IMR-90 (cell line): ENCODE results near the gene SMARCA4. TPM values are rescaled to one million over a fixed set of nuclear protein-coding genes. Genes with fewer than 3 reads are reported as not detected.

ENCODE experiments used
- ATAC-seq: fragments of 200-7000 bp; cut with Tn5 transposase; 2 replicates; pipeline ENCODE4 v1.9.1; 2020; ENCODE audit warnings: low read depth, mild to moderate bottlenecking, moderate library complexity
- BruUV-seq: library from RNA; stranded (reverse); fragments of 400-500 nt; replicated peaks from 2 replicates; lab custom pipeline; 2021; lab: Mats Ljungman, UMichigan
- CTCF ChIA-PET: fragments of 300-600 bp; formaldehyde crosslinking; extraction: SDS; loops from one replicate; lab custom pipeline; 2021; ENCODE audit warnings: antibody characterized with exemption; lab: Yijun Ruan, JAX
- POLR2A ChIA-PET: fragments of 300-600 bp; sonication (Branson Sonifier 250); formaldehyde crosslinking; loops from one replicate; lab custom pipeline; 2022; ENCODE audit warnings: antibody characterized with exemption; ENCODE audit not compliant: unreplicated experiment; lab: Charles Lee
- DNase-seq: peaks from one replicate; pipeline ENCODE4 v3.0.0; 2013
- H2AFZ ChIP-seq: replicated peaks from 2 replicates; pipeline ENCODE3; 2013; ENCODE audit warnings: low read length, mild to moderate bottlenecking; ENCODE audit not compliant: poor library complexity
- H2AK5ac ChIP-seq: 2 replicates; pipeline ENCODE4 v1.6.1; 2013; ENCODE audit warnings: low read depth, low read length, inconsistent platforms
- H2AK9ac ChIP-seq: replicated peaks from 2 replicates; pipeline ENCODE3; 2013; ENCODE audit warnings: mild to moderate bottlenecking, low read depth, low read length, moderate library complexity; ENCODE audit not compliant: poor library complexity
- H2BK120ac ChIP-seq: 2 replicates; pipeline ENCODE4 v1.6.1; 2013; ENCODE audit warnings: low read depth, low read length, inconsistent platforms
- H2BK15ac ChIP-seq: 3 replicates; pipeline ENCODE4 v1.6.1; 2013; ENCODE audit warnings: low read depth, low read length, inconsistent platforms
- H2BK20ac ChIP-seq: 2 replicates; pipeline ENCODE4 v1.6.1; 2013; ENCODE audit warnings: low read depth, mild to moderate bottlenecking, inconsistent platforms, low read length, moderate library complexity
- H2BK5ac ChIP-seq: 2 replicates; pipeline ENCODE4 v1.6.1; 2013; ENCODE audit warnings: mild to moderate bottlenecking, low read depth, low read length, inconsistent platforms; ENCODE audit not compliant: poor library complexity, severe bottlenecking
- H3K14ac ChIP-seq: replicated peaks from 2 replicates; pipeline ENCODE4 v1.6.1; 2013; ENCODE audit warnings: low read depth, low read length, inconsistent platforms
- H3K18ac ChIP-seq: 2 replicates; pipeline ENCODE4 v1.6.1; 2013; ENCODE audit warnings: low read depth, low read length, control low read depth
- H3K23ac ChIP-seq: 2 replicates; pipeline ENCODE4 v1.6.1; 2013; ENCODE audit warnings: low read depth, low read length, inconsistent platforms
- H3K27ac ChIP-seq: 2 replicates; pipeline ENCODE4 v1.5.1; 2013; ENCODE audit warnings: mild to moderate bottlenecking, control low read depth, low read length; ENCODE audit not compliant: insufficient read depth
- H3K27me3 ChIP-seq: 2 replicates; pipeline ENCODE4 v1.6.1; 2013; ENCODE audit warnings: low read length; ENCODE audit not compliant: control insufficient read depth, insufficient read depth
- H3K36me3 ChIP-seq: 2 replicates; pipeline ENCODE4 v1.6.1; 2013; ENCODE audit warnings: low read length, mixed read lengths; ENCODE audit not compliant: control insufficient read depth, insufficient read depth
- H3K4ac ChIP-seq: 2 replicates; pipeline ENCODE4 v1.6.1; 2013; ENCODE audit warnings: low read depth, low read length, inconsistent platforms
- H3K4me1 ChIP-seq: 2 replicates; pipeline ENCODE4 v1.6.1; 2013; ENCODE audit warnings: low read length, mixed read lengths; ENCODE audit not compliant: control insufficient read depth, insufficient read depth
- H3K4me2 ChIP-seq: 2 replicates; pipeline ENCODE4 v1.6.1; 2013; ENCODE audit warnings: low read depth, mild to moderate bottlenecking, control low read depth, low read length, moderate library complexity
- H3K4me3 ChIP-seq: 2 replicates; pipeline ENCODE4 v1.5.1; 2013; ENCODE audit warnings: low read depth, mild to moderate bottlenecking, control low read depth, low read length, moderate library complexity; ENCODE audit not compliant: insufficient read depth
- H3K56ac ChIP-seq: 2 replicates; pipeline ENCODE4 v1.6.1; 2013; ENCODE audit warnings: low read length, inconsistent platforms; ENCODE audit not compliant: insufficient read depth; ENCODE audit errors: extremely low read depth
- H3K79me1 ChIP-seq, 2 experiments: 2 replicates each; pipeline ENCODE4 v1.6.1; 2013; ENCODE audit warnings: low read length in 2 of 2, inconsistent platforms in 1 of 2, low read depth in 1 of 2
- H3K9ac ChIP-seq: 2 replicates; pipeline ENCODE4 v1.6.1; 2013; ENCODE audit warnings: low read depth, low read length, control low read depth
- H3K9me1 ChIP-seq: 2 replicates; pipeline ENCODE4 v1.6.1; 2013; ENCODE audit warnings: low read length, inconsistent platforms; ENCODE audit not compliant: insufficient read depth
- H3K9me3 ChIP-seq: 2 replicates; pipeline ENCODE4 v1.6.1; 2013; ENCODE audit warnings: low read length; ENCODE audit not compliant: control insufficient read depth, insufficient read depth
- H4K20me1 ChIP-seq: 2 replicates; pipeline ENCODE4 v1.6.1; 2013; ENCODE audit warnings: low read length, inconsistent platforms; ENCODE audit not compliant: insufficient read depth
- H4K5ac ChIP-seq: 2 replicates; pipeline ENCODE4 v1.6.1; 2013; ENCODE audit warnings: mild to moderate bottlenecking, low read depth, low read length, control low read depth
- H4K8ac ChIP-seq, 2 experiments: 2 replicates each; pipeline ENCODE4 v1.6.1; 2013; ENCODE audit warnings: low read depth in 2 of 2, low read length in 2 of 2, control low read depth in 1 of 2, inconsistent platforms in 1 of 2
- H4K91ac ChIP-seq: 2 replicates; pipeline ENCODE4 v1.6.1; 2013; ENCODE audit warnings: low read depth, low read length, inconsistent platforms; ENCODE audit not compliant: insufficient read depth
- BHLHE40 ChIP-seq: fragments of 150-350 bp; IDR thresholded peaks from 2 replicates; pipeline ENCODE4 v1.6.1; 2016; ENCODE audit warnings: mild to moderate bottlenecking, low read depth, low read length
- CEBPB ChIP-seq: IDR thresholded peaks from 2 replicates; pipeline ENCODE4 v1.6.1; 2012; ENCODE audit warnings: low read depth, low read length, improper control_type of control experiment
- CHD1 ChIP-seq: IDR thresholded peaks from 2 replicates; pipeline ENCODE4 v1.6.1; 2012; ENCODE audit warnings: low read depth, low read length, improper control_type of control experiment
- FOS ChIP-seq: fragments of 150-350 bp; IDR thresholded peaks from 2 replicates; pipeline ENCODE4 v1.6.1; 2016; ENCODE audit warnings: low read depth, low read length
- MAFK ChIP-seq: IDR thresholded peaks from 2 replicates; pipeline ENCODE4 v1.6.1; 2012; ENCODE audit warnings: low read depth, low read length, improper control_type of control experiment
- MAZ ChIP-seq: IDR thresholded peaks from 2 replicates; pipeline ENCODE4 v1.6.1; 2012; ENCODE audit warnings: low read depth, mild to moderate bottlenecking, low read length, improper control_type of control experiment, moderate library complexity, borderline replicate concordance
- MXI1 ChIP-seq: IDR thresholded peaks from 2 replicates; pipeline ENCODE4 v1.6.1; 2012; ENCODE audit warnings: low read depth, mild to moderate bottlenecking, low read length, moderate library complexity, borderline replicate concordance
- NFE2L2 ChIP-seq: fragments of 150-350 bp; IDR thresholded peaks from 2 replicates; pipeline ENCODE4 v1.6.1; 2016; ENCODE audit warnings: low read depth, mild to moderate bottlenecking, low read length
- POLR2A ChIP-seq: IDR thresholded peaks from 2 replicates; pipeline ENCODE4 v1.6.1; 2012; ENCODE audit warnings: mild to moderate bottlenecking, low read depth, low read length
- RAD21 ChIP-seq: IDR thresholded peaks from 2 replicates; pipeline ENCODE4 v1.6.1; 2012; ENCODE audit warnings: low read length, improper control_type of control experiment
- RCOR1 ChIP-seq: IDR thresholded peaks from 2 replicates; pipeline ENCODE4 v1.6.1; 2012; ENCODE audit warnings: mild to moderate bottlenecking, low read length, improper control_type of control experiment; ENCODE audit not compliant: insufficient replicate concordance
- RFX5 ChIP-seq: IDR thresholded peaks from 2 replicates; pipeline ENCODE4 v1.8.0; 2012; ENCODE audit warnings: low read depth, mild to moderate bottlenecking, low read length, moderate library complexity
- SMC3 ChIP-seq: fragments of 150-350 bp; IDR thresholded peaks from 2 replicates; pipeline ENCODE4 v1.6.1; 2016; ENCODE audit warnings: low read depth, mild to moderate bottlenecking, antibody characterized with exemption, low read length, moderate library complexity
- WGBS, 2 experiments: methylation state at CpG; one replicate each; pipeline versions ENCODE4 v1.1.5 to v1.1.7; 2013; ENCODE audit warnings: missing lambda C conversion rate in 2 of 2; ENCODE audit not compliant: insufficient read length in 1 of 2; ENCODE audit errors: extremely low coverage in 2 of 2; 5-methylcytosine and 5-hydroxymethylcytosine counted together
- dilution Hi-C: fragments of 300-500 bp; cut with HindIII; formaldehyde crosslinking; loops from one replicate; pipeline ENCODE4 v1.14.3; 2018; ENCODE audit warnings: low sequenced_read_pairs; ENCODE audit not compliant: unreplicated experiment
- in situ Hi-C: fragments of 300-500 bp; cut with MboI; formaldehyde crosslinking; loops from 3 replicates; pipeline ENCODE4 v1.14.3; 2019; ENCODE audit warnings: low sequenced_read_pairs, inconsistent platforms, mixed read lengths
- intact Hi-C: fragments of 100-400 bp; cut with micrococcal nuclease; formaldehyde crosslinking; loops from 2 replicates; pipeline ENCODE4 v1.10.0; 2022
- polyA plus RNA-seq, 3 experiments: library from polyadenylated mRNA; depleted of rRNA; stranded (reverse); fragments of >200 nt; gene quantifications; 2 replicates each; pipeline ENCODE4 v1.2.3, GENCODE V29; 2012; ENCODE audit warnings: low replicate concordance in 1 of 3
- total RNA-seq: library from RNA; depleted of rRNA; stranded (reverse); fragments of >200 nt; gene quantifications from 2 replicates; pipeline ENCODE4 v1.2.3, GENCODE V29; 2012
- TF ChIP-seq, protein P1 (sequence below): fragments of 150-350 bp; IDR thresholded peaks from 2 replicates; pipeline ENCODE4 v1.6.1; 2016; ENCODE audit warnings: low read depth, mild to moderate bottlenecking, low read length, moderate library complexity, borderline replicate concordance
- TF ChIP-seq, protein P2 (sequence below): conservative IDR thresholded peaks from 2 replicates; pipeline ENCODE4 v1.5.1; 2012; ENCODE audit warnings: mild to moderate bottlenecking, low read depth, low read length, improper control_type of control experiment
- TF ChIP-seq, protein P3 (sequence below): fragments of 150-350 bp; IDR thresholded peaks from 2 replicates; pipeline ENCODE4 v1.6.1; 2017; ENCODE audit warnings: mild to moderate bottlenecking, antibody characterized with exemption, low read length, low read depth

The SMARCA4 gene
- total and polyA plus RNA-seq, 2 of the 4 experiments (the other 2 are of a cell fraction) = 41.4 to 85.6 TPM

DNA sequence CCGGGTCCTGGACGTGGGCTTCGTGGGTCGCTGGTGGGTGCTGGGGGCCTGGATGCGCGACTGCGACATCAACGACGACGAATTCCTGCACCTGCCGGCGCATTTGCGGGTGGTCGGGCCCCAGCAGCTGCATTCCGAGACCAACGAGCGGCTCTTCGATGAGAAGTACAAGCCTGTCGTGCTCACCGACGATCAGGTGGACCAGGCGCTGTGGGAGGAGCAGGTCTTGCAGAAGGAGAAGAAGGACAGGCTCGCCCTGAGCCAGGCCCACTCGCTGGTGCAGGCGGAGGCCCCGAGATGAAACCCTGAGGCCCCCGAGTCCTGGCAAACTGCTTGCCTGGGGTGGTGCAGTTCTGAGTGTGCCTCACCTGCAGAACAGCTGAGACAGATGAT lies 31.4 kb upstream of the SMARCA4 start:
- dilution Hi-C loops = no loop called here
- no peak overlapping the region for H3K18ac ChIP-seq
- H4K8ac ChIP-seq = peak overlapping the region in 1 of 2 experiments; percentile 68; a peak in 1 of 4 replicates
- peak overlapping the region; percentile 96 for H2AFZ ChIP-seq
- H4K91ac ChIP-seq = no peak overlapping the region
- 0 out of 2 replicates have a peak overlapping the region, but pooled peaks have one; percentile 51 for H3K23ac ChIP-seq
- in situ Hi-C loops = no loop called here
- H4K5ac ChIP-seq = no peak overlapping the region; the same call in 1 of the 2 replicates
- no peak overlapping the region for H2BK20ac ChIP-seq
- H3K4me3 ChIP-seq = peak overlapping the region; percentile 86
- H2BK5ac ChIP-seq = no peak overlapping the region
- H3K4me1 ChIP-seq = peaks cover 12% of the 10 kb centered on the region
- H2AK9ac ChIP-seq = peak overlapping the region; percentile 73
- H3K4ac ChIP-seq = 0 out of 2 replicates have a peak overlapping the region, but pooled peaks have one; percentile 39
- peaks cover 6% of the 10 kb centered on the region for H4K20me1 ChIP-seq
- H2BK15ac ChIP-seq = no peak overlapping the region
- H2AK5ac ChIP-seq = peak overlapping the region; percentile 35
- no peak for ATAC-seq
- H3K4me2 ChIP-seq = peak overlapping the region; percentile 94
- intact Hi-C loops = loop anchor here (5.0 kb wide), 1 partner anchor 57 kb away; the partner anchor contains the start of gene CARM1
- H3K36me3 ChIP-seq = peaks cover 18% of the 10 kb centered on the region
- peaks cover 15 to 49% of the 10 kb centered on the region in 2 experiments for H3K79me1 ChIP-seq
- 0 out of 2 replicates have a peak overlapping the region, but pooled peaks have one; percentile 13 for H3K14ac ChIP-seq
- no peak for DNase-seq
- WGBS, 2 experiments = 4% methylated on average over 20 of the region's 27 CpGs; no CpG with 5 or more reads in 1 of the 2 experiments
- CTCF ChIA-PET = no interaction called here
- no TSS peak for BruUV-seq
- H3K9me1 ChIP-seq = peaks cover 9% of the 10 kb centered on the region
- TF ChIP-seq, protein P1, sequence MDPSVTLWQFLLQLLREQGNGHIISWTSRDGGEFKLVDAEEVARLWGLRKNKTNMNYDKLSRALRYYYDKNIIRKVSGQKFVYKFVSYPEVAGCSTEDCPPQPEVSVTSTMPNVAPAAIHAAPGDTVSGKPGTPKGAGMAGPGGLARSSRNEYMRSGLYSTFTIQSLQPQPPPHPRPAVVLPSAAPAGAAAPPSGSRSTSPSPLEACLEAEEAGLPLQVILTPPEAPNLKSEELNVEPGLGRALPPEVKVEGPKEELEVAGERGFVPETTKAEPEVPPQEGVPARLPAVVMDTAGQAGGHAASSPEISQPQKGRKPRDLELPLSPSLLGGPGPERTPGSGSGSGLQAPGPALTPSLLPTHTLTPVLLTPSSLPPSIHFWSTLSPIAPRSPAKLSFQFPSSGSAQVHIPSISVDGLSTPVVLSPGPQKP = no peak
- TF ChIP-seq RAD21 (no peak), CEBPB (no peak), SMC3 (no peak), MAZ (no peak), MXI1 (no peak), BHLHE40 (no peak), FOS (no peak), RFX5 (no peak), POLR2A (no peak), RCOR1 (no peak), CHD1 (no peak), NFE2L2 (no peak), MAFK (no peak)
- TF ChIP-seq, protein P2, sequence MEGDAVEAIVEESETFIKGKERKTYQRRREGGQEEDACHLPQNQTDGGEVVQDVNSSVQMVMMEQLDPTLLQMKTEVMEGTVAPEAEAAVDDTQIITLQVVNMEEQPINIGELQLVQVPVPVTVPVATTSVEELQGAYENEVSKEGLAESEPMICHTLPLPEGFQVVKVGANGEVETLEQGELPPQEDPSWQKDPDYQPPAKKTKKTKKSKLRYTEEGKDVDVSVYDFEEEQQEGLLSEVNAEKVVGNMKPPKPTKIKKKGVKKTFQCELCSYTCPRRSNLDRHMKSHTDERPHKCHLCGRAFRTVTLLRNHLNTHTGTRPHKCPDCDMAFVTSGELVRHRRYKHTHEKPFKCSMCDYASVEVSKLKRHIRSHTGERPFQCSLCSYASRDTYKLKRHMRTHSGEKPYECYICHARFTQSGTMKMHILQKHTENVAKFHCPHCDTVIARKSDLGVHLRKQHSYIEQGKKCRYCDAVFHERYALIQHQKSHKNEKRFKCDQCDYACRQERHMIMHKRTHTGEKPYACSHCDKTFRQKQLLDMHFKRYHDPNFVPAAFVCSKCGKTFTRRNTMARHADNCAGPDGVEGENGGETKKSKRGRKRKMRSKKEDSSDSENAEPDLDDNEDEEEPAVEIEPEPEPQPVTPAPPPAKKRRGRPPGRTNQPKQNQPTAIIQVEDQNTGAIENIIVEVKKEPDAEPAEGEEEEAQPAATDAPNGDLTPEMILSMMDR = no peak
- TF ChIP-seq, protein P3, sequence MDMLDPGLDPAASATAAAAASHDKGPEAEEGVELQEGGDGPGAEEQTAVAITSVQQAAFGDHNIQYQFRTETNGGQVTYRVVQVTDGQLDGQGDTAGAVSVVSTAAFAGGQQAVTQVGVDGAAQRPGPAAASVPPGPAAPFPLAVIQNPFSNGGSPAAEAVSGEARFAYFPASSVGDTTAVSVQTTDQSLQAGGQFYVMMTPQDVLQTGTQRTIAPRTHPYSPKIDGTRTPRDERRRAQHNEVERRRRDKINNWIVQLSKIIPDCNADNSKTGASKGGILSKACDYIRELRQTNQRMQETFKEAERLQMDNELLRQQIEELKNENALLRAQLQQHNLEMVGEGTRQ = no peak
- no peaks in the 10 kb centered on the region for H3K9me3 ChIP-seq
- POLR2A ChIA-PET = no interaction called here
- no peaks in the 10 kb centered on the region for H3K27me3 ChIP-seq
- H3K9ac ChIP-seq = peak overlapping the region; percentile 75
- H3K27ac ChIP-seq = peak overlapping the region; percentile 47; the same call in 1 of the 2 replicates
- H3K56ac ChIP-seq = no peak overlapping the region
- no peak overlapping the region for H2BK120ac ChIP-seq
